ENCODE results near the gene CNP.
A peak's percentile ranks its signal among the peaks of the same experiment; 100 is the strongest.
"Not testable (repeated sequence)": the region's sequence is repeated elsewhere in the genome, so short reads cannot be mapped to it uniquely, and the experiment has no call there.

Gene CNP

GRCh38 chr17:41919840-41920579 lies 46.6 kb upstream of the CNP start:
- H3K4me3 ChIP-seq (ENCODE audit: low read depth, low read length): peak overlapping the region; percentile 56
- no peak for TF ChIP-seq POLR2A (IDR thresholded peaks at IDR 0.05; ENCODE audit: extremely low read depth, insufficient read length)
- TF ChIP-seq, protein P1, sequence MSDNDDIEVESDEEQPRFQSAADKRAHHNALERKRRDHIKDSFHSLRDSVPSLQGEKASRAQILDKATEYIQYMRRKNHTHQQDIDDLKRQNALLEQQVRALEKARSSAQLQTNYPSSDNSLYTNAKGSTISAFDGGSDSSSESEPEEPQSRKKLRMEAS (IDR thresholded peaks at IDR 0.05; ENCODE audit: low read depth, low read length): no peak
- no peak for TF ChIP-seq MYC (IDR thresholded peaks at IDR 0.05; ENCODE audit: low read depth, low read length)
- no peak for TF ChIP-seq CTCF (IDR thresholded peaks at IDR 0.05; ENCODE audit: low read depth, low read length)
- peak; percentile 67 for DNase-seq (ENCODE audit: low read depth)

DNA sequence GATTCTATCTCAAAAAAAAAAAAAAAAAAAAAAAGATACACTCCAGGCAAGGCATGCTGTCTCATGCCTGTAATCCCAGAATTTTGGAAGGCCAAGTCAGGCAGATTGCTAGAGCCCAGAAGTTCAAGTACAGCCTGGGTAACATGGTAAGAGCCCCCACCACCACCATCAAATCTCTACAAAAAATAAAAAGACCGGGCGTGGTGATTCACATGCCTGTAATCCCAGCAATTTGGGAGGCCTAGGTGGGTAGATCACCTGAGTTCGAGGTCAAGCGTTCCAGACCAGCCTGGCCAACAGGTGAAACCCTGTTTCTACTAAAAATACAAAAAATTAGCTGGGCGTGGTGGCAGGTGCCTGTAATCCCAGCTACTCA lies 46.0 kb upstream of the CNP start:
- no peak for TF ChIP-seq MYC (IDR thresholded peaks at IDR 0.05; ENCODE audit: low read depth, low read length)
- no peak for TF ChIP-seq CTCF (IDR thresholded peaks at IDR 0.05; ENCODE audit: low read depth, low read length)
- no peak for TF ChIP-seq POLR2A (IDR thresholded peaks at IDR 0.05; ENCODE audit: extremely low read depth, insufficient read length)
- TF ChIP-seq, protein P1 (IDR thresholded peaks at IDR 0.05; ENCODE audit: low read depth, low read length): no peak
- DNase-seq (ENCODE audit: low read depth): no peak
- H3K4me3 ChIP-seq (ENCODE audit: low read depth, low read length): no peak overlapping the region

GRCh38 chr17:41925991-41926590 lies 40.5 kb upstream of the CNP start:
- TF ChIP-seq MYC (IDR thresholded peaks at IDR 0.05; ENCODE audit: low read depth, low read length) (no peak), POLR2A (IDR thresholded peaks at IDR 0.05; ENCODE audit: extremely low read depth, insufficient read length) (no peak), CTCF (IDR thresholded peaks at IDR 0.05; ENCODE audit: low read depth, low read length) (no peak)
- TF ChIP-seq, protein P1 (IDR thresholded peaks at IDR 0.05; ENCODE audit: low read depth, low read length): no peak
- DNase-seq (ENCODE audit: low read depth): no peak
- H3K4me3 ChIP-seq (ENCODE audit: low read depth, low read length): no peak overlapping the region

DNA sequence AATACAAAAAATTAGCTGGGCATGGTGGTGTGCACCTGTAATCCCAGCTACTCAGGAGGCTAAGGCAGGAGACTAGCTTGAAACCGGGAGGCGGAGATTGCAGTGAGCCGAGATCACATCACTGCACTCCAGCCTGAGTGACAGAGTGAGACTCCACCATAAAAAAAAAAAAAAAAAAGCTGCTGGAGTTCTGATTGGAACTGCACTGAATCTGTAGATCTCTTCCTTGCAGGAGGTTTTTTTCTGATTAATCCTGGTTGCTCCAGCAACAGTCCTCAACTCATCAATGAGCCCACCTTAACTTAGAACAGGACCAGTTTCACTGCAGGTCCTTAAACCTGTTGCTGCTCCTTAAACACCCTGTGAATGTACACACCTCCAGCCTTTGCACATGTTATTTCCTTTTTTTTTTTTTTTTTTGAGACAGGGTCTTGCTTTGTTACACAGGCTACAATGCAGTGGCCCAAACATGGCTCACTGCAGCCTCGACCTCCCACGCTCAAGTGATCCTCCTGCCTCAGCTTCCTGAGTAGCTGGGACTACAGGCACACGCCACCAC lies 37.8 kb upstream of the CNP start:
- no peak for DNase-seq (ENCODE audit: low read depth)
- H3K4me3 ChIP-seq (ENCODE audit: low read depth, low read length): peak overlapping the region; percentile 66
- TF ChIP-seq, protein P1 (IDR thresholded peaks at IDR 0.05; ENCODE audit: low read depth, low read length): no peak
- TF ChIP-seq POLR2A (IDR thresholded peaks at IDR 0.05; ENCODE audit: extremely low read depth, insufficient read length) (no peak), CTCF (IDR thresholded peaks at IDR 0.05; ENCODE audit: low read depth, low read length) (no peak), MYC (IDR thresholded peaks at IDR 0.05; ENCODE audit: low read depth, low read length) (no peak)

DNA sequence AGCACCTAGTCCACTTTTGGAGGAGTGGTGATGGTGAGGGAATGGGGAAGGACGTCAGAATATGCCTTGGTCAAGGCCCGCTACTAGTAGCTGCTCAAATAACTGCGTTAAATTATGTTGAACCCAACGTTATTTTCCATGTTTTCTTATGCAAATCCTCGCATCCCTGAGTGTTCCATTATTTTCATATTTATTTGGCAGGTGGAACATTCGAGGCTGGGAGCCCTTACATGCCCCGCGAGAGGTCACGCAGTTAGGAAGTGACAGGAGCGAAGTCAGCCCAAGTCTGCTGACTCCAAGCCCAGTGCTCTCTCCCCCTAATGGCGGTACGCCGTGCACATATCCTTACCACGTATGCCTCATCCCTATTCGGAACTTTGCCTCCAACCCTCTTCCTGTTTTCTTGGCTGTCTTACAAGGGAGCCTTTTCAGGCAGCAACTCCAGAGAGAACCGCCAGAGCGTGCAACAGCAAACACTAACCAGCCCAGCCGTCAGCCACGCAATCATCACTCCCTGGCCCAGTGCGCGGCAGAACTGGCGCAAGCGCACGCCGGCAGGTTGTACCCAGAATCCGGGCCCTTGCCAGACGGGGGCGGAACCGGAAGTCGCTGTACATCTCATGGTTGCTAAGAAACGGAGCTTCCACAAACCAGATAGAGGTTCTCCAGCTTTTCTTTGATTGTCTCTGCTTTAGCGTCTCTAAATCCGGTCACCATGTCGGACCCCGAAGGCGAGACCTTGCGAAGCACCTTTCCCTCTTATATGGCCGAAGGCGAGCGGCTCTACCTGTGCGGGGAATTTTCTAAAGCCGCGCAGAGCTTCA lies 36.4 kb upstream of the CNP start, which contains the start of gene ODAD4:
TSS of gene ODAD4 (plus strand) at position 609 of the 824 bp plus-strand sequence. CDS start at position 716, 107 bp downstream.
- peak within 1 kb of the TSS; percentile 66 for H3K4me3 ChIP-seq (ENCODE audit: low read depth, low read length)
- peak; percentile 98 for DNase-seq (ENCODE audit: low read depth)
- TF ChIP-seq POLR2A (IDR thresholded peaks at IDR 0.05; ENCODE audit: extremely low read depth, insufficient read length): peak; percentile 86
- TF ChIP-seq CTCF (IDR thresholded peaks at IDR 0.05; ENCODE audit: low read depth, low read length): peak; percentile 31
- no peak; the same call in 1 of the 2 replicates for TF ChIP-seq MYC (IDR thresholded peaks at IDR 0.05; ENCODE audit: low read depth, low read length)
- TF ChIP-seq, protein P1 (IDR thresholded peaks at IDR 0.05; ENCODE audit: low read depth, low read length): peak; percentile 73

DNA sequence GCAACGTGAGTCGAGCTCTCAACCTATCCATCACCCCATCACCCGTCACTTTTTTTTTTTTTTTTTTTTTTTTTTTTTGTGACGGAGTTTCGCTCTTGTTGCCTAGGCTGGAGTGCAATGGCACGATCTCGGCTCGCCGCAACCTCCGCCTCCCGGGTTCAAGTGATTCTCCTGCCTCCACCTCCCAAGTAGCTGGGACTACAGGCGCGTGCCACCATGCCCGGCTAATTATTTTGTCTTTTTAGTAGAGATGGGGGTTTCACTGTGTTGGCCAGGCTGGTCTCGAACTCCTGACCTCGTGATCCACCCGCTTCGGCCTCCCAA lies 35.8 kb upstream of the CNP start:
- not testable (repeated sequence) for DNase-seq (ENCODE audit: low read depth); H3K4me3 ChIP-seq (ENCODE audit: low read depth, low read length)

- not testable (repeated sequence) for H3K4me3 ChIP-seq (ENCODE audit: low read depth, low read length); DNase-seq (ENCODE audit: low read depth)
Observed at GRCh38 chr17:41931715-41932114, 34.9 kb upstream of the CNP start.
